Left lung (tissue), 10 donors: ENCODE data around the gene MRPS18A. TPM values are rescaled to one million over a fixed set of nuclear protein-coding genes. Genes with fewer than 3 reads are reported as not detected.

Experiments used
- ATAC-seq: fragments of 200-7000 bp; cut with Tn5 transposase; one replicate; pipeline ENCODE4 v1.9.1; 2020; ENCODE audit warnings: moderate library complexity
- DNase-seq, 4 donors: peaks; one replicate each; pipeline ENCODE4 v3.0.0-alpha.2; 2013 to 2020
- H3K27ac ChIP-seq, 2 donors: fragments of 200-600 bp; sonication (generic) in 1 of 2; one replicate each; pipeline versions ENCODE4 v1.5.0 to v1.8.0; 2020 to 2021
- H3K27me3 ChIP-seq, 2 donors: fragments of 200-600 bp; sonication (generic) in 1 of 2; one replicate each; pipeline versions ENCODE4 v1.5.0 to v1.8.0; 2020 to 2021
- H3K36me3 ChIP-seq, 2 donors: fragments of 200-600 bp; sonication (generic) in 1 of 2; one replicate each; pipeline versions ENCODE4 v1.5.0 to v1.8.0; 2020 to 2021
- H3K4me1 ChIP-seq, 2 donors: fragments of 200-600 bp; one replicate each; pipeline ENCODE4 v1.8.0; 2021
- H3K4me3 ChIP-seq, 2 donors: fragments of 200-600 bp; sonication (generic) in 1 of 2; one replicate each; pipeline versions ENCODE4 v1.5.0 to v1.8.0; 2020 to 2021; ENCODE audit warnings: mild to moderate bottlenecking in 1 of 2
- H3K9me3 ChIP-seq, 2 donors: fragments of 200-600 bp; sonication (generic) in 1 of 2; one replicate each; pipeline versions ENCODE4 v1.5.0 to v1.8.0; 2020 to 2021
- CTCF ChIP-seq, 2 donors: fragments of 200-600 bp; sonication (generic) in 1 of 2; IDR thresholded peaks; one replicate each; pipeline versions ENCODE4 v1.5.0 to v1.8.0; 2021; ENCODE audit warnings: antibody characterized with exemption in 2 of 2
- intact Hi-C, 2 donors: fragments of 100-400 bp; cut with DNase I; formaldehyde crosslinking; loops; one replicate each; pipeline versions ENCODE4 v1.11.2 to v1.14.2; 2022
- polyA plus RNA-seq, 6 donors: library from polyadenylated mRNA; unstranded; fragments of 120-200 nt; gene quantifications; one replicate each; pipeline ENCODE4 v1.2.1, GENCODE V29; 2013; ENCODE audit not compliant: insufficient read length in 6 of 6
- total RNA-seq, 2 donors: library from RNA; stranded (reverse); fragmentation: NEBNext Ultra II Directional; extraction: Animal tissue kit (Norgen Biotek cat#: 25700); gene quantifications; one replicate each; pipeline ENCODE4 v1.2.1, GENCODE V29; 2021
- donor health status: DM: no; HTN: yes; CAD: no.
- donor health status: DM: no; HTN: no; CAD: no.

MRPS18A gene
- total and polyA plus RNA-seq, 8 donors: 27.0 to 45.0 (median 38.0) TPM

GRCh38 chr6:43671011-43671800 lies 16.4 kb downstream of the MRPS18A start:
- peaks cover 0 to 59% of the 10 kb centered on the region in 2 donors for H3K36me3 ChIP-seq
- no peak for DNase-seq
- intact Hi-C loops: no loop called here
- no peaks in the 10 kb centered on the region for H3K9me3 ChIP-seq
- no peak for TF ChIP-seq CTCF (IDR thresholded peaks at IDR 0.05)
- H3K27me3 ChIP-seq: no peaks in the 10 kb centered on the region
- peaks cover 27 to 38% of the 10 kb centered on the region in 2 donors for H3K4me1 ChIP-seq
- H3K4me3 ChIP-seq: no peak overlapping the region
- H3K27ac ChIP-seq: peak overlapping the region in 1 of 2 donors; percentile 48
- no peak for ATAC-seq

GRCh38 chr6:43670623-43670986 lies 17.0 kb downstream of the MRPS18A start:
- Histone ChIP-seq H3K9me3 (no peaks in the 10 kb centered on the region), H3K27ac (peak overlapping the region in 1 of 2 donors; percentile 63), H3K4me3 (no peak overlapping the region), H3K36me3 (peaks cover 0 to 53% of the 10 kb centered on the region in 2 donors), H3K4me1 (peaks cover 27 to 38% of the 10 kb centered on the region in 2 donors), H3K27me3 (no peaks in the 10 kb centered on the region)
- ATAC-seq (no peak), DNase-seq (no peak)
- intact Hi-C loops: no loop called here
- TF ChIP-seq CTCF (IDR thresholded peaks at IDR 0.05): no peak

DNA sequence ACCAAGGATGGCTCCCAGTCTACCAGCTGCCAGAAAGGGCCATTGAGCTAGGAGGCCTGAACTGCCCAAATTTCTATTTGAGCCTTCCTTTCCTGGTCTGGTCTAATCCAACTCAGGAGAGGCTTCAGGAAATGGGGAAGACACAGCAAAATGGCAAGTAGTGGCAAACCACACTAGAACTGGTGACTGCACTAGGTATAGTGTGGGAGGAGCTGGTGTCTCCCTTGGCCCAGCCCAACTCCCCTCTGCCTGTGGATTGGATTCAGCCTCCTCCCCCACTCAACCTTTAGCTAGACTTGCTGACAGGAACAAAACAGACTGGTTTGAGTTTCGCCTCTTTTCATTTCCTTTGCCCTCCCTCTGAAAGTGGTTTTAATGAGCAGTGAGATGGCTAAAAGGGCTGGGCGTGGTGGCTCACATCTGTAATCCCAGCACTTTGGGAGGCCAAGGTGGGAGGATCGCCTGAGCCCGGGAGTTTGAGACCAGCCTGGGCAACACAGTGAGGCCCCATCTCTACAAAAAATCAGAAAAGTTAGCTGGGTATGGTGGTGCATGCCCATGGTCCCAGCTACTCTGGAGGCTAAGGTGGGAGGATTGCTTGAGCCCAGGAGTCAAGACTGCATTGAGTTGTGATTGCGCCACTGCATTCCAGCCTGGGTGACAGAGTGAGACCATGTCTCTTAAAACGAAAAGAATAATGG lies 17.5 kb downstream of the MRPS18A start:
- no peak overlapping the region for H3K4me3 ChIP-seq
- no peaks in the 10 kb centered on the region for H3K9me3 ChIP-seq
- DNase-seq: peak in 1 of 4 donors; percentile 40
- no peaks in the 10 kb centered on the region for H3K27me3 ChIP-seq
- H3K27ac ChIP-seq: peak overlapping the region; percentile 23 to 63
- peak; percentile 4 for ATAC-seq
- intact Hi-C loops: loop anchor here in 1 of 2 donors (5.0 kb wide), 2 partner anchors 102 to 407 kb away; partner anchors contain the start of gene VEGFA
- TF ChIP-seq CTCF (IDR thresholded peaks at IDR 0.05): no peak
- peaks cover 0 to 48% of the 10 kb centered on the region in 2 donors for H3K36me3 ChIP-seq
- H3K4me1 ChIP-seq: peaks cover 27 to 38% of the 10 kb centered on the region in 2 donors

- Histone ChIP-seq H3K4me3 (no peak overlapping the region), H3K9me3 (no peaks in the 10 kb centered on the region), H3K27me3 (no peaks in the 10 kb centered on the region), H3K4me1 (peaks cover 27 to 38% of the 10 kb centered on the region in 2 donors), H3K27ac (peak overlapping the region; percentile 23 to 63), H3K36me3 (peaks cover 0 to 40% of the 10 kb centered on the region in 2 donors)
- DNase-seq (peak in 1 of 4 donors; percentile 51), ATAC-seq (peak; percentile 27)
- intact Hi-C loops: loop anchor here in 1 of 2 donors (5.0 kb wide), 2 partner anchors 103 to 408 kb away; partner anchors contain the start of gene VEGFA
- no peak for TF ChIP-seq CTCF (IDR thresholded peaks at IDR 0.05)
These were observed 18.3 kb downstream of the MRPS18A start for GRCh38 chr6:43669050-43669921.
